ENCODE measurements around the gene PTPRD.

The PTPRD gene

DNA sequence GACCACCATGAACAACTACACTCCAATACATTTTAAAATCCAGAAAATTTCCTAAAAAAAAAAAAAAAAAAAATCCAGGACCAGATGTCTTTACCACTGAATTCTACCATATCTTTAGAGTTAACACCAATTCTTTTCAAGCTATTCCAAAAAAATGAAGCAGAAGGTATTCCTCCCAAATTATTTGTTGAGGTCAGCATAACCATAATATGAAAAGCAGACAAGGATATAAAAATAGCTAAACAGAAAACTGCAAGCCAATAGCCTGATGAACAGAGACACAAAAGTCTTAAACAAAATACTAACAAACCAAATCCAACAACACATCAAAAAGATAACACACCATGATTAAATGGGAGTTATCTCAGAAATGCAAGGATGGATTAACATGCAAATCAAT lies 695.4 kb downstream of the PTPRD start:
- no peak for TF ChIP-seq CTCF (IDR thresholded peaks at IDR 0.05; ENCODE audit: insufficient read depth, low read depth, low read length, missing control alignments)
- no peak overlapping the region for H3K4me3 ChIP-seq (ENCODE audit: low read length)
- DNase-seq (ENCODE audit: low read depth) = no peak

DNA sequence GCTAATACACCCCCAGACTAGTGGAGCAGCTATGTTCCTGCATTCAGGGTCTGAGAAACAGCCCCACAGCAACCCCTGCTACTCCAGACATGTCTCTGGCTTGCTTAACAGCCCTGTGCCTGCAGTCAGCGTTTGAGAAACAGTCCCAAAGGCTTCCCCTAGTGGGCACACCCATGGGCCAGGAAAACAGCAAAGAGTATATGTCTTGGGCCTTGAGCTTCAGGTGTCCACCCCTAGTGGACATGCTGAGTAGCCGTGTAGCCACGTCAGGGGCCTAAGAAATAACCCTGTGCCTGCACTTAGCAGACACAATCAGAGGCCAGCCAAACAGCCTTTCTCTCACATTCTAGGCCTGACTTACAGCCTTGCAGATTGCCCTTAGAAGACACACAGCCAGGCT lies 698.6 kb downstream of the PTPRD start:
- no peak for DNase-seq (ENCODE audit: low read depth)
- no peak overlapping the region for H3K4me3 ChIP-seq (ENCODE audit: low read length)
- no peak for TF ChIP-seq CTCF (IDR thresholded peaks at IDR 0.05; ENCODE audit: insufficient read depth, low read depth, low read length, missing control alignments)

- DNase-seq (ENCODE audit: low read depth) = no peak
- H3K4me3 ChIP-seq (ENCODE audit: low read length) = no peak overlapping the region
- TF ChIP-seq CTCF (IDR thresholded peaks at IDR 0.05; ENCODE audit: insufficient read depth, low read depth, low read length, missing control alignments) = no peak
Observed at GRCh38 chr9:9913276-9913832, 699.4 kb downstream of the PTPRD start.

DNA sequence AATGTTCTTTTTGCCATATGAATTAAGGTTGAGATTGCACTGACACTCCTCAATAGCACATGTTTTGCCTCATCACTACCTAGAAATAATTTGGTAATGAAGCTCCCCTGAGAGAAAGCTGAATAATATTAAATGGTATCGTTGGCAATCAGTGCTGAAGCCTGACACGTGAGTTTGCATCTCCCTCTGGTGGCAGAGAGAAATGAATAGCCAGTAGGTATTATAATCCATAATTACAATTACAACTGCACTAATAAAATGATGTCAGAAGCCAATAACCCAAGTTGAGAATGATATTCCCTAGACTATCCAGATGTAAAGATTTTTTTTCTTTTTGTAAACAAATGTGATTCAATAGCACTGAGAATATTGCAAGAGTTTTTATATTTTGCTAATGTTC lies 700.3 kb downstream of the PTPRD start:
- peak; percentile 34 for DNase-seq (ENCODE audit: low read depth)
- TF ChIP-seq CTCF (IDR thresholded peaks at IDR 0.05; ENCODE audit: insufficient read depth, low read depth, low read length, missing control alignments) = peak; percentile 73
- no peak overlapping the region for H3K4me3 ChIP-seq (ENCODE audit: low read length)

DNA sequence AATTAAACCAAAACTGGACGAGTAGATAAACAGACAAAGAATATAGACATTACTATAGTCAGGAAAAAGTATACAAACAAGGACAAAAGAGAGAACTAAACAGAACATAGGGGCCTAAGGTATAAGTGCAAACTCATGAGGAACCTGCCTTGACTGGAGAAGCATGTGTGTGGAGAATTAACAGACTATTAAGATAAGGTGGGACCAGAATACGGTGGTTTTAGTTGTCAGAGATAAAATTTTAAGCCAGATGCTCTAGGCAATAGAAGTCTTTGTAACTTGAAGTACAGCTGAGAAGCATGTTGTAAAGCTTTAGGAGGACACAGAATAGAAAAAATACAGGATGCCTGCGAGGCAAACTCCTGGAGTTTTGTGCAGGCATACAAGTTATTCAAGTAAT lies 707.1 kb downstream of the PTPRD start:
- no peak for DNase-seq (ENCODE audit: low read depth)
- no peak for TF ChIP-seq CTCF (IDR thresholded peaks at IDR 0.05; ENCODE audit: insufficient read depth, low read depth, low read length, missing control alignments)
- H3K4me3 ChIP-seq (ENCODE audit: low read length) = no peak overlapping the region

DNA sequence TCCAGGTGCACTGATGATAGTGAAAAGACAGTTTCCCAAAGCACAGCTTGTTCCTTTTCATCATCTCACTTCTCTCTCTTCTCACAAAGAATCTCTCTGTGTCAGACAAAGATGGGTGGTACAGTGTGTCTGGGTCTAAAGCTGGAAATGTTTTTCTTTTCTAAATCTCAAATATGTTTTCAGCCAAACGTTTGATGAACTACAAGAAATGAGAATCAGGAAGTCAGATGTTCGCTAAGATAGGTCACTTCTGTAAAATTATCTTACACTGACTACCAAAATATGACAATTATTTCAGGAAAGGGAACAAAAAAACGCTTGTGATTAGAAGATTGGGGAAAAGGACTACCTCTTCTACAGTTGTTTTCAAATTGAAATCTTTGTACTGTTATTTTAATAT lies 708.8 kb downstream of the PTPRD start:
- DNase-seq (ENCODE audit: low read depth) = no peak
- no peak overlapping the region for H3K4me3 ChIP-seq (ENCODE audit: low read length)
- TF ChIP-seq CTCF (IDR thresholded peaks at IDR 0.05; ENCODE audit: insufficient read depth, low read depth, low read length, missing control alignments) = no peak

DNA sequence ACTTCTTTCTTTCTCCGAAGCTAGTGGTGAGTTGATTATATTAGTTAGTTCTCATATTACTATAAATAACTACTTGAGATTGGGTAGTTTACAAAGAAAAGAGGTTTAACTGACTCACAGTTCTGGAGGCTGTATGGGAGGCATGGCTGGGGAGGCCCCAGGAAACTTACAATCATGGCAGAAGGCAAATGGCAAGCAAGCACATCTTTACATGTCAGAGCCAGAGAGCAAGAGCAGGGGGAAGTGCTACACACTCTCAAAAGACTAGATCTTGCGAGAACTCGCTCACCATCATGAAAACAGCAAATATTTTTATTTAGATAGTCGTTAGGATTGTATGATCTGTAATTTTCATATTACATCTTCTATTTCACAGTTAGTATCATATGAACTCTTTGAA lies 711.2 kb downstream of the PTPRD start:
- no peak for TF ChIP-seq CTCF (IDR thresholded peaks at IDR 0.05; ENCODE audit: insufficient read depth, low read depth, low read length, missing control alignments)
- H3K4me3 ChIP-seq (ENCODE audit: low read length) = no peak overlapping the region
- no peak for DNase-seq (ENCODE audit: low read depth)

All from epithelial cell of esophagus (primary cell).